HG03378 (cell line): ENCODE results near the gene ACSF2.

Source experiments
- ATAC-seq: cut with Tn5 transposase; IDR thresholded peaks from one replicate; pipeline ENCODE4 v1.9.1; 2021; ENCODE audit warnings: mild to moderate bottlenecking, moderate library complexity; ENCODE audit not compliant: unreplicated experiment

Gene ACSF2

GRCh38 chr17:50437409-50437808 lies 11.4 kb downstream of the ACSF2 start:
- no peak for ATAC-seq

GRCh38 chr17:50439008-50439407 lies 13.0 kb downstream of the ACSF2 start:
- no peak for ATAC-seq

GRCh38 chr17:50440172-50440837 lies 14.3 kb downstream of the ACSF2 start:
- ATAC-seq = no peak

GRCh38 chr17:50440838-50441829 lies 15.1 kb downstream of the ACSF2 start:
- ATAC-seq = no peak

GRCh38 chr17:50443505-50443974 lies 17.5 kb downstream of the ACSF2 start:
- ATAC-seq = no peak

- no peak for ATAC-seq
Measured at GRCh38 chr17:50444841-50445715, 19.1 kb downstream of the ACSF2 start.

- ATAC-seq = no peak
Measured at GRCh38 chr17:50445730-50446325, 19.8 kb downstream of the ACSF2 start.

- ATAC-seq = no peak
Measured at GRCh38 chr17:50447870-50448595, 22.0 kb downstream of the ACSF2 start.

GRCh38 chr17:50448643-50449042 lies 22.6 kb downstream of the ACSF2 start:
- ATAC-seq = no peak

- ATAC-seq = no peak
Measured at GRCh38 chr17:50451943-50452629, 26.1 kb downstream of the ACSF2 start.

- ATAC-seq = no peak
Measured at GRCh38 chr17:50452630-50453300, 26.7 kb downstream of the ACSF2 start.

GRCh38 chr17:50453901-50454300 lies 27.9 kb downstream of the ACSF2 start:
- no peak for ATAC-seq

GRCh38 chr17:50457621-50458020 lies 31.6 kb downstream of the ACSF2 start:
- ATAC-seq = no peak

- no peak for ATAC-seq
Measured at GRCh38 chr17:50458270-50458669, 32.3 kb downstream of the ACSF2 start.

GRCh38 chr17:50458701-50459676 lies 33.0 kb downstream of the ACSF2 start:
- ATAC-seq = no peak

- ATAC-seq = no peak
Measured at GRCh38 chr17:50459756-50460155, 33.7 kb downstream of the ACSF2 start.

GRCh38 chr17:50460831-50461526 lies 35.0 kb downstream of the ACSF2 start:
- ATAC-seq = no peak
